ENCODE data around the gene ECSIT.
"Not testable (repeated sequence)": the region's sequence is repeated elsewhere in the genome, so short reads cannot be mapped to it uniquely, and the experiment has no call there.

ECSIT gene

DNA sequence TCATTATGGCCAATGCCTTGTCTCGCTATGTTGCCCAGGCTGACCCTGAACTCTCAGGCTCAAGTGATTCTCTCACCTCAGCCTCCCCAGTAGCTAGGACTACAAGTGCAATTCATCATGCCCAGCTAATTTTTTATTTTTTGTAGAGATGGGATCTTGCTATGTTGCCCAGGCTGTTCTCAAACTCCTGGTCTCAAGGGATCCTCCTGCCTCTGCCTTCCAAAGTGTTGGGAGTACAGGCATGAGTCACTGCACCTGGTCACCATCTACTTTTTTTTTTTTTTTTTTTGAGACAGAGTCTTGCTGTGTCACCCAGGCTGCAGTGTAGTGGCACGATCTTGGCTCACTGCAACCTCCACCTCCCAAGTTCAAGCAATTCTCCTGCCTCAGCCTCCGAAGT, 53.6 kb downstream of the ECSIT start:
- not testable (repeated sequence) for DNase-seq

DNA sequence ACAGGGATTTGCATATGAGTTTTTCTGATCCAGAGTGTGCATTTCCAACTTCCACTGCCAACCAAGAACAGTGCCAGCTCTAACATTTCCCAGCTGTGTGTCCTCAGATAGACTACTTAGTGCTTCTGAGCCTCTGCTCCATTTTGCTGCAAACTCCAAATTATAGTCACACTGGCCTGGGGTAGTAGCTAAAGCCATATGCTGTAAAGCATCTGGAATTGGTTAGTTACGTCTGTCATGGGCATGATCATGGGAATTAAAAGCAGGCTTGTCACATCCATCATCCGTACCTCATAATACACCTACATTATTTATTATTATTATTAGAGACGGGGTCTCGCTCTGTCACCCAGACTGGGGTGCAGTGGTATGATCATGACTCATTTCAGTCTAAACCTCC, 55.2 kb downstream of the ECSIT start:
- DNase-seq, result no peak

DNA sequence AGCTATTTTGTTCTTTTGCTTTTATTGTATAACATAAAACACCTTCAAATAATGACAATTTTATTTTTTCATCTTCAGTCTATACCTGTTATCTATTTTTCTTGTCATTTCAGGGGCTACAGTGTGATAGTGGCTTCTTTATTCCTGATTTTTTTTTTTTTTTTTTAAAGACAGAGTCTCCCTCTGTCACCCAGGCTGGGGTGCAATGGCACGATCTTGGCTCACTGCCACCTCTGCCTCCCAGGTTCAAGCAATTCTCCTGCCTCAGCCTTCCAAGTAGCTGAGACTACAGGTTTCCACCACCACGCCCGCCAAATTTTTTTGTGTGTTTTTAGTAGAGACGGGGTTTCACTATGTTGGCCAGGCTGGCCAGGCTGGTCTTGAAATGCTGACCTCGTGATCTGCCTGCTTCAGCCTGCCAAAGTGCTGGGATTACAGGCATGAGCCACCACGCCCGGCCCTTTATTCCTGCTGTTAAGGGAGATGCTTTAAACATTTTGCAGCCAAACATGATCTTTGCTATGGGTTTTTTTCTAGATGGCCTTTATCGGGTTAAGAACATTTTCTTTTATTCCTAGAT, 60.6 kb downstream of the ECSIT start:
- not testable (repeated sequence) for DNase-seq

DNA sequence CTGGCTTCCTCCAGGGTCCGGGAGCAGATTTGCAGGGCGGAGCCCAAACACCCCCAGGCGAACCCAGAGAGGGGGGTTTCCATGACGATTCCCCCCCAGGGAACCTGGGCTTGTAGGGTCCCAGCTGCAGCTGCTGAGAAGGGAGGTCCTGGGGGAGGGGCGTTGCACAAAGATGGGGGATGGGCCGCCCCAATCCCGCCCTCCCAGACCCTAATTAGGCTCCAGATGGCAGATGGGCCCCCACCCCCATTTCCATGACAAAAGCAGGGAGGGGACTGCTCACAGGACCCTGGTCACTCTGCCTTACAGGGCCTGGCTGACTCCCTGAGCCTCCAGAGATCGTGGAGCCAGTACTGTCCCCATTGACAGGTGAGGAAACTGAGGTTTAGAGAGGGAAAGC, 63.3 kb downstream of the ECSIT start:
- DNase-seq, result no peak

DNA sequence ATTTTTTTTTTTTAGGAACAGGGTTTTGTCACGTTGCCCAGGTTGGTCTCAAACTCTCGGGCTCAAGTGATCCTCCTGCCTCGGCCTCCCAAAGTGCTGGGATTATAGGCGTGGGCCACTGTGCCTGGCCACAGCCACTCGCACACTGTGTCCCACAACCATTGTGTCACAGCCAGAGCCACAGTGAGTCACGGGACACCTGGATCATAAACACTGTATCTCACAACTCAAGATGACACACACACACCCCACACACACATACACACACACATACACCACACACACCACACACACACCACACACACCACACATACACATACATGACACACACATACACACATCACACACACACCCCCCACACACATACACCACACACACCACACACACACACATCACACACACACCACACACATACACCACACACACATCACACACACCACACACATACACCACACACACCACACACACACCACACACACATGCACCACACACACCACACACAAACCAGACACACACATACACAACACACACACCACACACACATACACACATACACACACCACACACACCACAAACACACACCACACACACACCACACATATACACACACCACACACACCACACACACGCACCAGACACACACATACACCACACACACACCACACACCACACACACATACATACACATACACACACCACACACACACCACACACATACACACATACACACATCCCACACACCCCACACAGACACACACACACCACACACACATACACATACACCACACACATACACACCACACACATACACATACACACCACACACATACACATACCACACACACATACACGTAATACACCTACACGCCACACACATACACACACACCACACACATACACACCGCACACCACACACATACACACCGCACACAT, 64.3 kb downstream of the ECSIT start:
- DNase-seq, result no peak

- DNase-seq, result no peak
These were observed 65.5 kb downstream of the ECSIT start for GRCh38 chr19:11463391-11463790.

DNA sequence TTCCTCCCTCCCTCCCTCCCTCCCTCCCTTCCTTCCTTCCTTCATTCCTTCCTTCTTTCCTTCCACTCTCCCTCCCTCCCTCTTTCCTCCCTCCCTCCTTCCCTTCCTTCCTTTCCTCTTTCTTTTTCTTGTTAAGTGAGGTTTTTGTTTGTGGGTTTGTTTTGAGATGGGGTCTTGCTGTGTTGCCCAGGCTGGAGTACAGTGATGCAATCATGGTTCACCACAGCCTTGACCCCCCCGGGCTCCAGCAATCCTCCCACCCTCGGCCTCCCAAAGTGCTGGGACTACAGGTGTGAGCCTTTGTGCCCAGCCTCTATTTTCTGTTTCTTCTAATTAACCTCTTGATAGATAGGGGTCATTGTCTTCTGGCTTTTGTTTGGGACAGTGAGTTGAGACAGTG, 67.5 kb downstream of the ECSIT start:
- no peak for DNase-seq

GRCh38 chr19:11460207-11460606, 68.7 kb downstream of the ECSIT start:
- DNase-seq, result no peak

GRCh38 chr19:11458912-11459311, 70.0 kb downstream of the ECSIT start:
- DNase-seq, result not testable (repeated sequence)

DNA sequence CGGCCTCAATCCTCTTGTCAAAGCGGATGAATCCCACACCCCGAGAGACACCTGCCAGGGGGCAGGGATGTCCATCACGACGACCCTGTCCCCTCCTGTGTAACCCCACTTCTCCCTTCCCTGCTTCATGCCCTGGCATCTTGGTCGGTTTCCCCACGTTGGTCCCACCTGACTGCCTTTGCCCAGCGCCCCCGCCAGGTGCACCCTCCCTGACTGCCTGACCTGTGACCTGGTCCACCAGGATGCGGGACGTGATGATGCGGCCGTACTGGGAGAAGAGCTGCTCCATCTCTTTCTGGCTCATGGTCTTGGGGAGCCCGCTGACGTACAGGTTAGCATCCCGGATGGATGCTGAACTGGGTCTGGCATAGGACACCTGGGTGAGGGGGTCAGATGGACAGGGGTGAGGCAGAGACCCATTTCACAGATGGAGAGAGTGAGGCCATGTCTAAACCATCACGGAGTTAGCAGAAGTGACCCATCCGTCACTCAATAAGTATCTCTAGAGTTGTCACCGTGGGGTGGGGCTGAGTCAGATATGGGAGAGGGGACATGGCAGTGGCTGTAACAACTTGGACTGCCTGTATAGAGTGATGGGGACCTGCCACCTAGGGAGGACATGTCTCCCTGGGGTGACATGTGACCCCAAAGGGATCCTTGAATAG, 70.6 kb downstream of the ECSIT start:
- no peak for DNase-seq

- no peak for DNase-seq
These were observed 71.1 kb downstream of the ECSIT start for GRCh38 chr19:11457831-11458230.

- no peak for DNase-seq
These were observed 71.8 kb downstream of the ECSIT start for GRCh38 chr19:11457115-11457514.

DNA sequence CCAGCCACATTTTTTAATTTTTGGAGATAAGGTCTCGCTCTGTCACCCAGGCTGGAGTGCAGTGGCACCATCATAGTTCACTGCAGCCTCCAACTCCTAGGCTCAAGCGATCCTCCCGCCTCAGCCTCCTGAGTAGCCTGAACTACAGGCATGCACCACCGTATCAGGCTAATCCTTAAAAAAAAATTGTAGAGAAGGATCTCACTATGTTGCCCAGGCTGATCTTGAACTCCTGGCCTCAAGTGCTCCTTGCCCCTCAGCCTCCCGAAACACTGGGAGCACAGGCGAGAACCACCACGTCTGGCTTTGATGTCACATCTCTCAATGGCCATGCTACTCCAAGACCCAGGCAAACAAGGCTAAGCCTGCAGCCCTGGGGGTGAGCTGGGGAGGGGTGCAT, 72.3 kb downstream of the ECSIT start:
- no peak for DNase-seq

Data from suppressor macrophage (primary cell).